CD4-positive, CD25-positive, alpha-beta regulatory T cell (primary cell): ENCODE measurements around the gene SORL1. TPM values are rescaled to one million over a fixed set of nuclear protein-coding genes. Genes with fewer than 3 reads are reported as not detected.
A peak's percentile ranks its signal among the peaks of the same experiment; 100 is the strongest.

Experiments used
- ATAC-seq, 2 donors: fragments of 150-1000 bp; cut with Tn5 transposase; one replicate each; pipeline ENCODE4 v1.10.0; 2021; ENCODE audit warnings: low read depth in 2 of 2, moderate number of reproducible peaks in 2 of 2, moderate library complexity in 1 of 2
- DNase-seq, 3 donors: peaks; one replicate each; pipeline versions ENCODE4 v3.0.0 to v3.0.0-alpha.2; 2012 to 2022; ENCODE audit warnings: mixed read lengths in 1 of 3
- H3K27ac ChIP-seq: one replicate; pipeline ENCODE4 v1.7.0; 2013; ENCODE audit warnings: mild to moderate bottlenecking, low read length; ENCODE audit not compliant: insufficient read depth, poor library complexity, severe bottlenecking
- H3K27me3 ChIP-seq: one replicate; pipeline ENCODE4 v1.7.0; 2013; ENCODE audit warnings: low read length; ENCODE audit not compliant: control insufficient read depth, insufficient read depth
- H3K36me3 ChIP-seq: one replicate; pipeline ENCODE4 v1.7.0; 2013; ENCODE audit warnings: mild to moderate bottlenecking, low read length, moderate library complexity; ENCODE audit not compliant: control insufficient read depth, insufficient read depth
- H3K4me1 ChIP-seq: 2 replicates; pipeline ENCODE4 v1.7.0; 2013; ENCODE audit warnings: mild to moderate bottlenecking, low read length; ENCODE audit not compliant: insufficient read depth, control insufficient read depth, poor library complexity, severe bottlenecking
- H3K4me3 ChIP-seq: one replicate; pipeline ENCODE4 v1.7.0; 2013; ENCODE audit warnings: low read depth, mild to moderate bottlenecking, low read length, moderate library complexity
- H3K9me3 ChIP-seq, 2 experiments: 1 replicate in 1 of 2; 2 replicates in 1 of 2; pipeline ENCODE4 v1.7.0; 2013; ENCODE audit warnings: low read length in 2 of 2, mild to moderate bottlenecking in 1 of 2, moderate library complexity in 1 of 2; ENCODE audit not compliant: control insufficient read depth in 2 of 2
- H3K27ac Mint-ChIP-seq, 3 donors: one replicate each; pipeline ENCODE4 v1.8.0; 2020 to 2022; ENCODE audit warnings: mild to moderate bottlenecking in 3 of 3, mixed read lengths in 3 of 3, moderate library complexity in 2 of 3
- H3K27me3 Mint-ChIP-seq: one replicate; pipeline ENCODE4 v1.8.0; 2022; ENCODE audit warnings: mild to moderate bottlenecking, mixed read lengths
- H3K36me3 Mint-ChIP-seq: one replicate; pipeline ENCODE4 v1.8.0; 2020; ENCODE audit warnings: mixed read lengths
- H3K4me1 Mint-ChIP-seq, 4 donors: one replicate each; pipeline ENCODE4 v1.8.0; 2020 to 2022; ENCODE audit warnings: mixed read lengths in 4 of 4, mild to moderate bottlenecking in 1 of 4
- H3K4me3 Mint-ChIP-seq, 4 donors: one replicate each; pipeline ENCODE4 v1.8.0; 2020 to 2022; ENCODE audit warnings: mild to moderate bottlenecking in 4 of 4, mixed read lengths in 4 of 4, moderate library complexity in 3 of 4
- H3K9me3 Mint-ChIP-seq, 7 donors: one replicate each; pipeline ENCODE4 v1.8.0; 2020 to 2022; ENCODE audit warnings: mixed read lengths in 7 of 7, mild to moderate bottlenecking in 3 of 7, moderate library complexity in 2 of 7
- polyA plus RNA-seq, 4 donors: library from polyadenylated mRNA; unstranded; fragments of 300-500 nt; fragmentation: Illumina TruSeq; gene quantifications; one replicate each; pipeline ENCODE4 v1.2.3, GENCODE V29; 2021
- total RNA-seq: library from RNA; stranded (reverse); gene quantifications from one replicate; pipeline ENCODE4 v1.2.3, GENCODE V29; 2022

The SORL1 gene
- total and polyA plus RNA-seq, 5 donors from 2014 or later: 143 to 441 (median 168) TPM

DNA sequence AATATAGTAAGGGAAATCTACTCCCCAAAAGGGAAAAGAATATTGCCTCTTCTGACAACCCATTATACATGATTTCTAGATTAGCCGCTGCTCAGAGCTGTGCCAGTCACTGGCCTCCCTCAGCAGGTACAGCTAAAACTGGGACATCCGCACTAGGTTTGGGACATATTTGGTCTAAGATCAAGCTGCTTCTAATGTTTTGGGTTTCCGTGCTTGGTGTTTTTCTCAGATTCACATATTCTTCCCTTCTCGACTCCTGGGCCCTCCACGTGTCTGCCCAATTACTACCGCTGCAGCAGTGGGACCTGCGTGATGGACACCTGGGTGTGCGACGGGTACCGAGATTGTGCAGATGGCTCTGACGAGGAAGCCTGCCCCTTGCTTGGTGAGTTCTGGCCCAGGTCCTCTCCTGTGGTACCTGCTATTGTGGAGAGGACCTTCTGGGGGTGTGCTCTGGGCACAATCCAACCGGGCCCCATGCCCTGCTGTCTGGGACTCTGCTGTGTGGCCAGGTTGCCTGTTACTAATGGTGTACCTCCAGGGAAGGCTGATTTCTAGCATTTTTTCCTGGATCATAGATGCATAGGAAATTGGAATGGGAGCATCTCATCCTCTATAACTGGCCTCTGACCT lies 138.8 kb downstream of the SORL1 start:
- Mint-ChIP-seq H3K36me3 (peaks cover 80% of the 10 kb centered on the region), H3K27me3 (no peaks in the 10 kb centered on the region), H3K27ac (peak overlapping the region; percentile 73 to 84 (median 77)), H3K4me1 (peaks cover 3 to 17% (median 5%) of the 10 kb centered on the region in 4 donors), H3K9me3 (no peaks in the 10 kb centered on the region), H3K4me3 (no peak overlapping the region)
- Histone ChIP-seq H3K4me1 (no peaks in the 10 kb centered on the region), H3K27me3 (no peaks in the 10 kb centered on the region), H3K4me3 (no peak overlapping the region), H3K27ac (no peak overlapping the region), H3K9me3 (no peaks in the 10 kb centered on the region), H3K36me3 (peaks cover 98% of the 10 kb centered on the region)
- ATAC-seq: no peak
- no peak for DNase-seq

DNA sequence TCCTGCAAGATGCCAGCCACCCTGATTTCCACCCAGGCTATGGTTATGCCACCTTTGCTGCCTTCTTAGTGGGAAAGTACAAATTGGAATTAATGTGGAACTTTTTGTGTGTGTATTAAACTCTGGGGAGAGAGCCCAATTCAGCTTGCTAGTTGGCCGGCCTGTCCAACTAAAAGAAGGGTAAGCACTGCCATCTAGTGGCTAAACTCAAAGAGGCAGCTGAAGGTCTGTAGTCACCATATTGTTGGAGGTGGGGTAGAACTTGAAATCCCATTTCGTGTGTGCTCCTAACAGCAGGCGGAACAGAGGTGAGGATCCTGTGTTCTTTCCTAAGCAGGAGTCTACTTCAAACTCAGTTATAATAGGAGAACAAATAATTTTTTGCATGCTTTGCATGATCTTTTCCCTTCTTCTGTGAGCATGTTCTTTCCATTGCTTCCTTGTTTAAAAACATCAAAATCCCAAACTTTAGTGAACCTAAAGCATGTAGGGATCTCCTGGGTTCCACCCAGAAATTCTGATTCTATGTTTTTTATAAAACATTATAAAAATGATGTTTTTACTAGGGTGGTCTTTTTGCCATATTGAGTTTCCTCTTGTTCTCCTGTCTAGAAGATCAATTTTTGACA lies 139.4 kb downstream of the SORL1 start:
- no peaks in the 10 kb centered on the region for H3K27me3 Mint-ChIP-seq
- peaks cover 3 to 17% (median 5%) of the 10 kb centered on the region in 4 donors for H3K4me1 Mint-ChIP-seq
- peak overlapping the region in 2 of 3 donors; percentile 73 to 77 for H3K27ac Mint-ChIP-seq

DNA sequence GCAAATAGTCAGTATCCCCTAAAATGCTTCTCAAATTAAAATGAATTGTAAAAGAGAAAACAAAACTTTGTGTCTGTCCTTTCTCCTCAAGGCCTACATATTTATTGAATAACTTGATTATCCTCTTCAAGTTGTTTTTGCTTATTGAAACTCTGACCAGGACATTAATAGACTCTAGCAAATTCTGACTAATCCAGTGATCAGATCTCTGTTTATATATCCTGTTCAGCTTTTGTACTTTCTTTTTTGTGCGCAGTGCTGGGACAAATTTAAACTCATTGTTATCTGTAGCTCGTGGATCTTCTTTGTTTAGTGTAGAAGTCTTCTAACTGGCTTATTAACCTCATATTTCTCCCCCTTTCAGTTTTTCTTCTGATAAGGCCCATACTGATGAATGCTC lies 140.6 kb downstream of the SORL1 start:
- ATAC-seq: no peak
- no peaks in the 10 kb centered on the region for H3K27me3 ChIP-seq
- H3K36me3 ChIP-seq: peaks cover 99% of the 10 kb centered on the region
- Mint-ChIP-seq H3K9me3 (no peaks in the 10 kb centered on the region), H3K4me1 (peaks cover 4 to 18% (median 7%) of the 10 kb centered on the region in 4 donors), H3K27me3 (no peaks in the 10 kb centered on the region), H3K36me3 (peaks cover 83% of the 10 kb centered on the region), H3K4me3 (no peak overlapping the region), H3K27ac (peak overlapping the region in 1 of 3 donors; percentile 41)
- no peak for DNase-seq
- no peaks in the 10 kb centered on the region for H3K4me1 ChIP-seq
- H3K9me3 ChIP-seq: no peaks in the 10 kb centered on the region
- H3K4me3 ChIP-seq: no peak overlapping the region
- H3K27ac ChIP-seq: no peak overlapping the region

More for the DNA sequence above, 139.4 kb downstream of the SORL1 start:
- H3K36me3 Mint-ChIP-seq: peaks cover 80% of the 10 kb centered on the region
- DNase-seq (peak; percentile 50 to 83 (median 77)), ATAC-seq (peak; percentile 69 to 76)
- no peak overlapping the region for H3K4me3 Mint-ChIP-seq
- no peak overlapping the region for H3K4me3 ChIP-seq
- no peaks in the 10 kb centered on the region for H3K9me3 ChIP-seq
- H3K36me3 ChIP-seq: peaks cover 99% of the 10 kb centered on the region
- H3K4me1 ChIP-seq: no peaks in the 10 kb centered on the region
- no peak overlapping the region for H3K27ac ChIP-seq
- H3K27me3 ChIP-seq: no peaks in the 10 kb centered on the region
- no peaks in the 10 kb centered on the region for H3K9me3 Mint-ChIP-seq

DNA sequence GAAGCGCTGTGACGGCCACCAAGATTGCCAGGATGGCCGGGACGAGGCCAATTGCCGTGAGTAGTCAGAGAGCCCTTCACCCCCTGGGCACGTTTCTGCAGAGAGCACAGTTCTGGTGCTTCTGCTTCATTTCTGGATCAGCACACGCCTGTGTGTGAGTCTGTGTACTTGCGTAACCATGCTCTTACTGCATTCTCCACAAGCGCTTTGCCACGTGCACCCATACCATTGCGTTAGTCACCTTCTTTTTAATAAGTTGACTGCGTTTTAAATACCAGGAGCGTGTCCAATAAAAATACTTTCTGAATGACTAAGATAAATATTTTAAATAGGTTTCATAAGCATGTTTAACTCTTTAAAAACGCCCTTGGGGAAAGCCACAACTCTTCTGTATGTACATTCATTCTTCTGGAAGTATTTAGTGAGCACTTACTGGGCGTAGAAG lies 143.6 kb downstream of the SORL1 start:
- peaks cover 4 to 24% (median 14%) of the 10 kb centered on the region in 4 donors for H3K4me1 Mint-ChIP-seq
- H3K9me3 Mint-ChIP-seq: no peaks in the 10 kb centered on the region
- H3K9me3 ChIP-seq: no peaks in the 10 kb centered on the region
- ATAC-seq: no peak
- H3K27me3 ChIP-seq: no peaks in the 10 kb centered on the region
- no peak for DNase-seq
- H3K36me3 ChIP-seq: peaks cover 97% of the 10 kb centered on the region
- no peak overlapping the region for H3K4me3 Mint-ChIP-seq
- no peaks in the 10 kb centered on the region for H3K4me1 ChIP-seq
- H3K27me3 Mint-ChIP-seq: no peaks in the 10 kb centered on the region
- no peak overlapping the region for H3K27ac ChIP-seq
- H3K4me3 ChIP-seq: no peak overlapping the region
- H3K36me3 Mint-ChIP-seq: peaks cover 85% of the 10 kb centered on the region
- H3K27ac Mint-ChIP-seq: no peak overlapping the region

- no peaks in the 10 kb centered on the region for H3K27me3 ChIP-seq
- H3K9me3 ChIP-seq: no peaks in the 10 kb centered on the region
- H3K4me3 ChIP-seq: no peak overlapping the region
- no peak overlapping the region for H3K27ac ChIP-seq
- Mint-ChIP-seq H3K9me3 (no peaks in the 10 kb centered on the region), H3K36me3 (peaks cover 79% of the 10 kb centered on the region), H3K27me3 (no peaks in the 10 kb centered on the region), H3K27ac (peak overlapping the region in 1 of 3 donors; percentile 52), H3K4me1 (peaks cover under 1 to 21% (median 12%) of the 10 kb centered on the region in 4 donors), H3K4me3 (no peak overlapping the region)
- ATAC-seq (no peak), DNase-seq (no peak)
- peaks cover 91% of the 10 kb centered on the region for H3K36me3 ChIP-seq
- H3K4me1 ChIP-seq: no peaks in the 10 kb centered on the region
Measured at GRCh38 chr11:121596195-121597155, 144.4 kb downstream of the SORL1 start.

GRCh38 chr11:121603316-121603715 lies 151.2 kb downstream of the SORL1 start:
- H3K9me3 ChIP-seq: no peaks in the 10 kb centered on the region
- DNase-seq (no peak), ATAC-seq (no peak)
- no peaks in the 10 kb centered on the region for H3K27me3 ChIP-seq
- peaks cover 92% of the 10 kb centered on the region for H3K36me3 ChIP-seq
- Mint-ChIP-seq H3K4me1 (peaks cover 0 to 9% (median 2%) of the 10 kb centered on the region in 4 donors), H3K27ac (no peak overlapping the region), H3K4me3 (no peak overlapping the region), H3K27me3 (no peaks in the 10 kb centered on the region), H3K9me3 (no peaks in the 10 kb centered on the region), H3K36me3 (peaks cover 58% of the 10 kb centered on the region)
- H3K27ac ChIP-seq: no peak overlapping the region
- H3K4me1 ChIP-seq: no peaks in the 10 kb centered on the region
- no peak overlapping the region for H3K4me3 ChIP-seq

DNA sequence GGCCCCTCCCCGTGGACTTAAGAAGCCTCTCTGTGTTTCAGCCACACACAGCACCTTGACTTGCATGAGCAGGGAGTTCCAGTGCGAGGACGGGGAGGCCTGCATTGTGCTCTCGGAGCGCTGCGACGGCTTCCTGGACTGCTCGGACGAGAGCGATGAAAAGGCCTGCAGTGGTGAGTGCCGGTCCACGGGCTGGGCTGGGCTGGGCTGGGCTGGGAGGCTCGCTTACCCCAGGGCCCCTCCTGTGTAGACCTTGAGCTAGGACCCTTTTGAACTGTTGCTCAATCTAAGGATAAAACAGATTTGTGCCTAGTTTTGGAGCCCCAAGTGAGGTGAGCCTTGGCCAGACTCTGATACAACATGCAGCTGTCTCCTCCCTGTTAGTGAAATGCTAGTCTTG lies 152.0 kb downstream of the SORL1 start:
- Mint-ChIP-seq H3K36me3 (peaks cover 61% of the 10 kb centered on the region), H3K27me3 (no peaks in the 10 kb centered on the region)

More for the DNA sequence above, 152.0 kb downstream of the SORL1 start:
- Histone ChIP-seq H3K36me3 (peaks cover 92% of the 10 kb centered on the region), H3K27ac (no peak overlapping the region), H3K9me3 (no peaks in the 10 kb centered on the region), H3K4me3 (no peak overlapping the region), H3K4me1 (no peaks in the 10 kb centered on the region), H3K27me3 (no peaks in the 10 kb centered on the region)
- peak overlapping the region in 1 of 3 donors; percentile 65 for H3K27ac Mint-ChIP-seq
- ATAC-seq (no peak), DNase-seq (no peak)
- H3K4me3 Mint-ChIP-seq: no peak overlapping the region
- H3K9me3 Mint-ChIP-seq: no peaks in the 10 kb centered on the region
- peaks cover 0 to 9% (median 2%) of the 10 kb centered on the region in 4 donors for H3K4me1 Mint-ChIP-seq
